Ramos (cell line): ENCODE measurements around the gene DGKB.

Source experiments
- in situ Hi-C: fragments of 300-500 bp; cut with MboI; formaldehyde crosslinking; loops from one replicate; pipeline ENCODE4 v1.14.3; 2022; ENCODE audit warnings: low sequenced_read_pairs; ENCODE audit not compliant: unreplicated experiment

DGKB gene

GRCh38 chr7:14270099-14270498 lies 632.5 kb downstream of the DGKB start:
- in situ Hi-C loops: no loop called here

- in situ Hi-C loops: no loop called here
Observed at GRCh38 chr7:14260011-14260410, 642.5 kb downstream of the DGKB start.

GRCh38 chr7:14258861-14259260 lies 643.7 kb downstream of the DGKB start:
- in situ Hi-C loops: no loop called here

GRCh38 chr7:14258441-14258840 lies 644.1 kb downstream of the DGKB start:
- in situ Hi-C loops: no loop called here

GRCh38 chr7:14252458-14252857 lies 650.1 kb downstream of the DGKB start:
- in situ Hi-C loops: no loop called here

GRCh38 chr7:14242175-14242574 lies 660.4 kb downstream of the DGKB start:
- in situ Hi-C loops: no loop called here

- in situ Hi-C loops: no loop called here
Observed at GRCh38 chr7:14236834-14237233, 665.7 kb downstream of the DGKB start.

GRCh38 chr7:14235056-14235455 lies 667.5 kb downstream of the DGKB start:
- in situ Hi-C loops: no loop called here

GRCh38 chr7:14233868-14234369 lies 668.6 kb downstream of the DGKB start:
- in situ Hi-C loops: no loop called here

GRCh38 chr7:14233076-14233867 lies 669.3 kb downstream of the DGKB start:
- in situ Hi-C loops: no loop called here

- in situ Hi-C loops: no loop called here
Observed at GRCh38 chr7:14229047-14229446, 673.5 kb downstream of the DGKB start.

- in situ Hi-C loops: no loop called here
Observed at GRCh38 chr7:14228341-14228740, 674.2 kb downstream of the DGKB start.

- in situ Hi-C loops: no loop called here
Observed at GRCh38 chr7:14226126-14226525, 676.4 kb downstream of the DGKB start.

GRCh38 chr7:14219125-14219524 lies 683.4 kb downstream of the DGKB start:
- in situ Hi-C loops: no loop called here

GRCh38 chr7:14218338-14218737 lies 684.2 kb downstream of the DGKB start:
- in situ Hi-C loops: no loop called here

- in situ Hi-C loops: no loop called here
Observed at GRCh38 chr7:14209896-14210484, 692.6 kb downstream of the DGKB start.

GRCh38 chr7:14207711-14208110 lies 694.8 kb downstream of the DGKB start:
- in situ Hi-C loops: no loop called here

- in situ Hi-C loops: no loop called here
Observed at GRCh38 chr7:14207138-14207537, 695.4 kb downstream of the DGKB start.

- in situ Hi-C loops: no loop called here
Observed at GRCh38 chr7:14206121-14206520, 696.4 kb downstream of the DGKB start.

GRCh38 chr7:14201353-14201752 lies 701.2 kb downstream of the DGKB start:
- in situ Hi-C loops: no loop called here

GRCh38 chr7:14199336-14199735 lies 703.2 kb downstream of the DGKB start:
- in situ Hi-C loops: no loop called here

GRCh38 chr7:14197280-14197679 lies 705.3 kb downstream of the DGKB start:
- in situ Hi-C loops: no loop called here
